GM21367 (cell line): Measurements from ENCODE around the gene TBC1D10A.

Source experiments
- ATAC-seq: cut with Tn5 transposase; IDR thresholded peaks from one replicate; pipeline ENCODE4 v1.9.1; 2021; ENCODE audit not compliant: unreplicated experiment

TBC1D10A gene

DNA sequence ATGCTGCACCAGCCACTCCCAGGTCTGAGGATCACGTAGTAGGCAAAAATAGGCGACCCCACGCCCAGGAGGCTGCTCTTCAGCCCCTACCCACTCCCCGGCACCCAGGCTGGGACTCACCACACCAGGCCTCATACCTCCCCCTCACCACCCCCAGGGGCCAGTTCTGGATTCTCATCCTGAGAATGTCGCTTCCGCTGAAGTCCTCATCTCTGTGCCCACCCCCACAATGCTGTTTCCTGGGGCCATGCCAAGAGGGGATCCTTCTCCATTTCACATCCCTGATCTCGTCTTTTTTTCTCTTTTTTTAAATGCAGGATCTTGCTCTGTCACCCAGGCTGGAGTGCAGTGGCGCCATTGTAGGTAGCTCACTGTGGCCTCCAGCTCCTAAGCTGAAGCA is 58.4 kb downstream of the TBC1D10A start:
- ATAC-seq = no peak

DNA sequence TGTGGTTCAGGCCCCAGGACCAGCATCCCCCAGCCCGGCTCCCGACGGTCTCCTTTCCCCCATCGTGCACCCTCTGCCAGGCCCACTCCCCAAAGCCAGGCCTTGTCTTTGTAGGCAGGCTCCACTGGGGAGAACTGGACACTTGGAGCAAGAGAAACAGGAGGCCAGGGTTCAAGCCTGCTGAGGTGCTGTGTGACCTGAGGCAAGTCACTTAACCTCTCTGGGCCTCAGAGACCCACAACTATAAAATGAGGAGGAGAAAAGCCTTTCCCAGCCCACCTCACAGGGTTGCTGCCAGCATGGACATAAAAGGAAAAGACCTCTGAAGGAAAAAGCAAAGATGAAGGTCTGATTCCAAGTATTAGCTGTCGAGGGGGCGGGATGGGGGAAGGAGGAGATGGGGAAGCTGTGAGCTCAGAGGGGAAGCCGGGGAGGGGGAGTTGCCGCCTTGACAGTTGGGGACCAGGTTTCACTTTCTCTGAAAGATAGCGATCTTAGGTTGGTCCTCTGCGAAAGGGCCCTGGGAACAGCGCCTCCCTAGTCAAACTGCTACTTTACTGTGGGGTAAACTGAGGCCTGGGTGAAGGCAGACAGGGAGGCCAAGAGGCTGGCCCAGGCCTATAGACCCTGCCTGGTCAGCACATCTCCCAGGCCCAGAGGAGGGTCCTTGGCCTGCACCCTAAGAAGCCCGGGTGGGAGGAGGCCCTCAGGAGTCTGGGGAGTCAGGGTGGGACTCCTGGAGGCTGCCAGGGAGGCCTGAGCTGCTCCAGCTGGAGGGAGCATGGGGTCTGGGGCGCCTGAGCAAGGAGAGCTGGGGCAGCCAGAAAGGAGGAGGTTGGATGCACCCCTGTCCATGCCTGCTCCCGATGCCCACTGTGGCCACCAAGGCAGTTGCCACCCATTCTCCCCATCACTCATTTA is 59.1 kb downstream of the TBC1D10A start:
- no peak for ATAC-seq

DNA sequence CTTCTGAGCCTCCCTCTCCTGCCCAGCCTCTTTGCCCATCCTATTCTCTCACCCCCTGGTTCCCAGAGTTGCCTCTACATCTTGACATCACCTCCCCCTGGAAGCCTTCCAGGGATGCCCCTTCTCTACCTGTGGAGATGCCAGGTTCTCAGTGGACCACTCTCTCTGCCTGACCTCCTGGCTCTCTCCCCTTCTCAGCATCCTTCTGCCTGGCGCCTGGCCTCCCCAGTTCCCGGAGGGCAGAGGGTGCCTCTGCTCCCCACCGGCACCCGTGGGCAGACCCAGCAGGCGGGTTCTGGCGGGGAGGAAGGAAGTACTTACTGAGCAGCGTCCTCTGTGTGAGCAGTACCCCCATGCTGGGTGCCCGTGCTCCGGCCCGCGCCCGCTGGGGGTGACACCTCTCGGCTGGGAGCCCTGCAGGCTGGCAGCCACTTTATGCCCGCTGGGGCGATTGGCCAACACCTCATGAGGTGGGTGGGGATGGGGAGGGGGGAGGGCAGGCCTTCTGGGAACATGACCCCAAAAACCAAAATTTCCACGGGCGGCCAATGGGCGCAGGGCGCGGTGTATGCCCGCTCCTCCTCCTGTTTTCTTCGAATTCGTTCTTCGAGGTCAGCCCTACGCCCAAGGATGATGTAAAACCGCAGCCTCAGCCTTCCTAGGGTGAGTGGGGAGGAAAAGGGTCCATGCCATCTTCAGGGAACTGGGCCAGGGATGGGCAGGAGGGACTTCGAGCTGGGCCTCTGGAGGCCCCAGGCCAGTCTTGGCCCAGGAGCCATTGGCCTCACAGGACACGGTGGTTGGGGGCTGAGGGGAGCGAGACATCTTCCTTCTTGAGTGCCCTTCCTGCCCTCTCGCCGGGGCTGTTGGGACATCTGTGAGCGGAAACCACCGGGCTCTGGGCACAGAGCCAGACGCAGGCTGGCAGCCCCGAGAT is 60.0 kb downstream of the TBC1D10A start, which contains the start of gene OSM:
Gene OSM (minus strand): TSS at position 407 of the 937 bp plus-strand sequence. CDS start 52 bp downstream, at position 355.
- no peak for ATAC-seq

DNA sequence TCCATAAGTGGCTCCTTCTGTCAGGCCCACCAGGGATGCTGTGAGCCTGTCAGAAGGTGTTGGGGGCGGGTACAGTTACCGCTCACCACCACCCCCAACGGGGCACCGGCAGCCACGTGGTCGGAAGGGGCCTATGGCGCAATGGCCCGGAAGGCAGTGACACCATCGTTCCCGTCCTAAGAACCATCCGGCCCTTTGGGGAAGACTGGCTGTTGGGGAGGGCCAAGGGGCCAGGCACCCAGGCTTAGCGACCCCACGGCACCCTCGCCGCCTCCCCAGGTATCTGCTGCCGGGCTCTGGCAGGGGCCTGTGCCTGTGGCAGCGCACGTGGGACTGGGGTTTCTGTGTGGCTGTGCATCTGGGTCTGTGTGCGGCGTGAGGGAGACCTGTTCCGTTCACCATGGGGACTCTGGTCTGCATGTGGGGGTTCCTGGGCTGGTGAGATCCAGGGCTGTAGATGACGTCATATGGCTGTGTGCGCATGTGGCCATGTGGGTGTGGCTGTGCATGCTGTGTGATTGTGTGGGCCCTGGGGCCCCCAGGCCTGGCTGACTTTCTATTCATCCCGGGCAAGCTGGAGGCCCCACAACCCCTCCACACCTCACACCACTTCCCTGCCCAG is 60.8 kb downstream of the TBC1D10A start:
- ATAC-seq = peak; percentile 46

DNA sequence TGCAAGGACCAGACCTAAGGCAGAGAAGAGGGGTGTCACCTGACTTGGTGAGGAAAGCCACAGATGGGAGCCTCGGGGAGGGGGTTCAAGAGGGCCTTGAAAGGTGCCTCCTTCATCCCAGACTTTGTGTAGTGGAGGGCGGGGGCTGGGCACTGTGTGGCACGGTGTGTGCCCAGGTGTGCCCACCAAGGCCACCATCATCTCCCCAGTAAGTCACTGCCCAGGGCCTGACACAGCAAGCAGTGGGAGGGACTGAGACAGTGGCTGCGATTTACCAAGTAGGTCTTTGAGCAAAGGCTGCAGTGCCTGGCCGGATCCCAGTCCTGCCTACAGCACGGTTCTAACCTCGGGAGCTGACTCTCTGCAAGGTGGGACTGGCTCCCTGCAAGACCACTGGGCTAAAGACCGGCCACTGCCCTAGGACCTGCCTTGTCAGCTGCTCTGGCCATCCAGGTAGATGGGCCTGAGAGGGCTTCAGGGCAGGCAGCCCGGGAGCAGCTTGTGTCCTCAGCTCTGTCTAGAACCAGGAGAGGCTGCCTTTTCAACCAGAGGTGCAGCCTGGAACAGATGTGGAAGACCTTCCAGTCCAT is 61.5 kb downstream of the TBC1D10A start:
- ATAC-seq = no peak

DNA sequence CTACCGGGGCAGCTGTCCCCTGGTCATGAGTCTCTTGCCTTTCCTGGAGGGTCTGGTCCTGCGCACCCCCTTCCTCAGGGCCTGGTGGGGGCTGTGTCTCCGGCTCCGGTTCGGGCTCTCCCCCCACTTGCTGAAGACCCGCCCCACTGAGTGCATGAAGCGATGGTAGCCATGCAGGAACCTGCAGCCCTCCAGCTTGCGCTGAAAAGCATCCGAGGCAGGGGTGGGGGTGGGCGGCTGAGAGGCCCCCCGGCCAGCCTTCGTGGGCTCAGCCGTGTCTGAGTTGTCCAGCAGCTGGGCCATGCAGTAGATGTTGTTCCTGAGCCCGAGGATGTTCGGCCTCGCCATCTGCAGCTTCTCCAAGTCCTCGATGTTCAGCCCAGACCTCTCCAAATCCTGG is 62.9 kb downstream of the TBC1D10A start:
- ATAC-seq = no peak

DNA sequence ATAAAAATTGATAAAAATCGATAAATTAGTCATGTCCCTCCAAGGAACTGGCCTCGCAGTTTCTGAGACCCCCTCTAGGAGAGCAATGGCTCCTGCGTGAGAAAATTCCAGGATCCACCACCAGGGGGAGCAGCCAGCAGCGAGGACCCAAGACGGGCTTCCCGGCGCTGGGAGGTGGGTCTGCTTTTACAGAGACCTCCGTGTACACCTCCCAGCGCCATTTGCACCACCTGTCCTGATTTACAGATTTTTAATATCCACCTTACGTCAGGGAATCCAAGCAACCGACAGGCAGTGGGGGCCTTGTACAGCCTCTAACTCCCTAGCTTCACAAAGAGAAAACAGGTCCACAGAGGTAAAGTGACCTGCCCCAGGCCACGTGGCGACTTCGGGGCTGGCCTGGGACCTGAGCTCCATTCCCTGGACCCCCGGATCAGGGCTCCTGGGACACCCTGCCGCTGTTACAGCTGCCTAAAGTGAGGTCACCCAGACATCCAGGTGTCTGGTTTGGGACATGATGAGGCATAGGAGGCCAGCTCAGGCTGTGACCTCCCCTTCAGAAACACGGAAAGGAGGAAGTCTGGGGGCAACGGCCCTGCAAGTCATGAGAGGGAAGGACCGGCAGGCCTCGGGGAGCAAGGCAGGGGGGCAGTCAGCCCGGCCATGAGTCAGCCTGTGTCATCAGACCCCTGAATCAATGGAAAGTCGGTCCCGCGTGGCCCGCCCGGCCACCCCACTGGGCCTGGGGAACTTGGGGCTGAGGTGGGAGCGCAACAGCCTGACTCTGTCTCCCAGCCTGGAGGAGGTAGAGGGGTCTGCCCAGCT is 63.6 kb downstream of the TBC1D10A start:
- ATAC-seq = no peak

DNA sequence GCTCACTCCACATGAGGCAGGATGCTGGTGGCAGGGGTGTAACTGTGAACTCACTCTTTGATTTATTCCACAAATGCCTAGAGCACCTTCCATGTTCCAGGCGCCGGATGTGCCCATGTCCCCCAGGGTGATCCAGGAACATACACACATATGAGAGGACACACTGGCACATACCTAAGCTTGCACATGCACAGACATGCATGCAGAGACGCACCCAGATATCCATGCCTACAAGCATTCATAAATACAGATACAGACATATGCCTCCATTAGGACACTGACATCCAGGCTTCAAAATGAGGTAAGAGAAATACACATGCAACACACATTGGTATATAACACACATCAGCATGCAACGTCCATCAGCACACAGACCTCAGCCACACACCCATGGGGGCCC is 64.6 kb downstream of the TBC1D10A start:
- no peak for ATAC-seq

DNA sequence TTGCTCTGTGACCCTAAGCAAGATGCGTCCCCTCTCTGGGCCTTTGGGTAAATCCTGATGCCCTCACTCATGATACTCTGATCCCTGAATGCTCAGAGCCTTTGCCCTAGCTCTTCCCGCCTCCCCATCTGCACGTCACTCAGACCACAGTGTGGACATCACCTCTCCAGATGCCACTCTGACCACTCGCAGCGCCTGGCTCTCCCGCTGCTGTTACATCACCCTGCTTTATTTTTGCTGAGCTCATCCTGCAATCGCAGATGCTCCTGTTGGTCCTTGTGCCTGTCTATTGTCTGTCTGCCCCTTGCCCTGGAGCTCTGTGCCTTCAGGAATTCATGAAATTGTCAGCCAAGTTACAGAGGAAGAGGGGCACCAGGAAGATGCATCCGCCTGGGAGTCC is 65.6 kb downstream of the TBC1D10A start:
- ATAC-seq = no peak

DNA sequence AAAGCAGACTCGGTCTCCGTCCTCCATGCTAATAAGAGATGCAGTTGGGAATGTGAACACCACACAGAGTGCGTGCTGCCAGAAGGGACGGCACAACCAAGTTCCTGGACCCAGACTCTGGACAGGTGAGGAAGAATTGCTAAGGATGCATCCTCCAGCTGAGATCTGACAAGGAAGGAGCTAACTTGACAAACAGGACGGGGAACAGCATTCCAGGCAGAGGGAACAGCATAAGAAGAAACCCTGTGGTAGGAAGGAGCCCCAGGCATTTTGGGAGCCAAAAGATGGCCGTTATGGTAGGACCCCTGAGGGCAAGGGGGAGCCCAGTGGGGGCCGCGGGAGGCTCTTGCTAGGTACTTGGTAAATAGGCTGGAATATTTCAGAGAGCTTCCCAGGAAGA is 66.1 kb downstream of the TBC1D10A start:
- no peak for ATAC-seq

DNA sequence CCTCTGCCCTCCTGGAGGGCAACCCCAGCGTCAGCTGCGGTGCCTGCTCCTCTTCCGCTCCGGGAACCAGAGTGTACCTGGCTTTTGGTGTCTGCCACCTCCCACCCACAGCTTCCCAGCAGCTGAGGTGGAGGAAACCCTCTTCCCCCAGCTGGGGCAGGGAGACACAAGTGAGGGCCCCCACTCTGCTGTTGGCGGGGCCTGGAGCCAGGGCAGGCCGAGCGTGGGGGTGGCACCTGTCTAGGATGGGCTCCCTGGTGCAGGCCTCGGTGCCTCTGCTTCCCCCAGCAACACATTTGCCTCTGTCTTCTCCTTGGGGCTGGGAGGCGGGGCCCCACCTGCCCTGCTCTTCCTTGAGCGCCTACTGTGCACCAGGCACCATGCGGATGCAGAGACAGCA is 66.5 kb downstream of the TBC1D10A start:
- ATAC-seq = no peak

DNA sequence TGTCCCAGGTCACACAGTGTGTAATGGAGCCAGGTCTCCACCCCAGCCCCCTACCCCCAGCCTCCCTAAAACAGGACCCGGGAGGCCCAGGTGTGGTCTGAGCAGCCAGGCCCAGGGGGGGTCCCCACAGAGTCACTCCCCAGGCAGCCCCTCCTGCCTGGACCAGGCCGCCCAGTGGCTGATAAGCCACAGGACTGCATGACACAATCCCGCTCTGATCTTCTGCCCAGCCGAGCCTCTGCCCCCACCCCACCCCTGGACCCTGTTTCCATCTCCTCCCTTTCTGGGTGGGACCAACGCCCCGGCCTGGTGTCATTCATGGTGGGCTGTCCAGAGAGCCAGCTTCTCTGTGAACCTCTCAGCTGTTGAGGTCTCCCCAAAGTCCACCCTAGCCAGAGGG is 72.4 kb downstream of the TBC1D10A start:
- ATAC-seq = no peak

DNA sequence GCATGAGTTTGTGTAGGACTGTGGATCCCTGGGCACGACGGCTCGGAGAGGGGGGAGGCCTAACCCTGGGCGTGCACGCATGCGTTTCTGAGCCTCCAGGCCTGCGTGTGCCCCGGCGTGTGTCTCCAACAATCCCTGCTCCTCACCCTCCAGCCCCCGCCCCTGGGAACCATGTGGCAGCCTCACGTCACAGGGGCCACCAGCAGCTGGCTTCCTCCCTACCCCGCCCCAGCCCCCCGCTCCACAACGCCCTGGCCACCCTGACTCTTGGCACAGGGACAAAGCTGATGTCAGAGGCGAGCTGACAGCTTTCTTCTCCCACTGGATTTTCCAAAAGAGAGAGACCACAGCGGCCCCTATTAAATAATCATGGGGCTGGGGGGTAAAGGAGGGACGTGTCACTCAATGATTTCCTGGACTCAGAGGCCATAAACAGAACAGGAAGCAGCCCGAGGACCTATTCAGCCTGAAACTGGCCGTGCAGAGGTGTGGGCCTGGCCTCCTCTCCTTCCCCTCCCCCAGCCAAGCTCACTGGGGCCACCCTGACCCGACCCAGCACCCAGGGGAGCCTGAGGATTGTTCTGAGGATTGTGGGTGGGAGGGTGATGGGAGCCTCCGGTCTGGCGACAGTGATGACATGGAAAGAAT is 73.4 kb downstream of the TBC1D10A start:
- no peak for ATAC-seq

DNA sequence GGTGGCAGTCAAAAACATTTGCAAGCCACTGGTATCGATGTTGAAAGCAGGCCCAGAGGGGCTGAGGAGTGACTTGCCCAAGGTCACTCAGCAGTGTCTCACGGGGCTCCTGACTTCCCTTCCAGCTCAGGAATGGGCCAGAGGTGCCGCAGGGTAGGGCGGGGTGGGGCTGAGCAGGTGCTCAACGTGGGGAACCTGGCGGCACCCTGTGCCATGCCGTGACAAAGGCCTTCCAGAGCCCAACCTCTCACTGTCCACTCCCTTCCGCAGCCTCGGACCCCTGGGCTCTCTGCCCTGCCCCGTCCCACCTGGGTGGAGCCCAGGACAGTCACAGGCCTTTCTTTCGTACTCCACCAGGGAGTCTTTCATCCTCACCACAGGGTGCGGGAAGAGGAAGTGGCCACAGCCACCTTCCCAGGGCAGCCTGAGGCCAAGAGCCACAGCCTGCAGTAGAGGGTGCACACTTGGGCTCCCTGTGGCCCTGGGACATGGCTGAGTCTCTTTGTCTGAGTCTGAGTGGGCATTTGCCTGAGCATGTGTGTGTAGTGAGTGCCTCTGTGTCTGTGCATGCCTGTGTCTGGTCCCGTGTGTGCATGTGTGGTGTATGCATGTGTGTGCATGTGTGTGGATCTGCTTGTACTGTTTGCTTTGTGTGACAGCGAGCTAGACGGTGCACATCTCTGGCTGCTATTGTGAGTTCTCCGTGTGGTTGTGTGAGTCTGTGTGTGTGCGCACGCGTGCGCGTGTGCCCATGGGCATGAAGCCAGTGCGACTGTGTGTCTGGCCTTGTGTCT is 74.1 kb downstream of the TBC1D10A start:
- ATAC-seq = no peak

DNA sequence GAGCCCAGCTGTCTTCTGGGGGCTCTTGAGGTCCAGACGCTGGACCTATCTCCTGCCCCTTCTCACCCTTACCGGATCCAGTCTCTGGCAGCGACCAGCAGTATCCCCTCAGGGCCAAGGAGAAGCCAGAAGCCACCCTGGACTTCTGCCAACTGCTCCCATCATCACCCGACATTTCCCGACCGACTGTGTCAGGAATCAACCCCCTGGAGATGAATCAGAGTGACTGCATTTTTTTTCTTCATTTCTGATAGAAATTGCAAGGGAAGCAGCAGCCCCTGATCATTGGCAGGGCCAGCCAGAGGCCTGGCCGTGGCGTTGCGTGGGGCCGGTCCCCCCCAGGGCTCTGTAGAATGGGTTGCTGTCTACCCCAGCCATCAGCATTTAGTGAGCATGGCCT is 75.0 kb downstream of the TBC1D10A start:
- ATAC-seq = no peak

DNA sequence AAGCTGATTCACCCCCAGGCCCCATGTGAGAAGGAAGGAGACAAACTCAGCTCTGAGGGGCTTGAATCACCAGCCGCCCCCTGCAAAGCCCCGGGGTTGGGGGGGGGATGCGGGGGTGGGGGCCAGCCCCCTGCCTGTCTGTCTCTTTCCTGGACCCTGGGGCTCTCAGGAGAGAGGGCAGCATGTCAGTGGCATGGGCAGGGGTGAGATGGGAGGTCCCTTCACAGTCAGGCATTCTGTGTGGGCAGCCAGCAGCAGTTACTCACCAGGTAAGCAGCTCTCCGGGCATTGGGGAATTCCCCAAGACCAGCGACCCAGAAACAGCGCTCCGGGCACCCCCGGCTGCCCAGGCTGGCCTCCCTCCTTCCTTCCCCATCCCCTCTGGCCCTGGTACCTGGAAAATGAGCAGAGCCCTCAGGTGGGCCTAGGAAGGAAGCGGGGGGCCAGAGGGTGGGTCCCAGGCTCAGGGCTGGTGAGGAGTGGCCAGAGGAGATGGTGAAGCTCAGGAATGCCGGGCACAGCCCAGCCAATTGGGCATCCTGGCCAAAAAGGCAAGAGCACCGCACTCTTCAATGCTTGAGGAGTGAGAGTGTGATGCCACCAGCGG is 76.0 kb downstream of the TBC1D10A start:
- no peak for ATAC-seq

DNA sequence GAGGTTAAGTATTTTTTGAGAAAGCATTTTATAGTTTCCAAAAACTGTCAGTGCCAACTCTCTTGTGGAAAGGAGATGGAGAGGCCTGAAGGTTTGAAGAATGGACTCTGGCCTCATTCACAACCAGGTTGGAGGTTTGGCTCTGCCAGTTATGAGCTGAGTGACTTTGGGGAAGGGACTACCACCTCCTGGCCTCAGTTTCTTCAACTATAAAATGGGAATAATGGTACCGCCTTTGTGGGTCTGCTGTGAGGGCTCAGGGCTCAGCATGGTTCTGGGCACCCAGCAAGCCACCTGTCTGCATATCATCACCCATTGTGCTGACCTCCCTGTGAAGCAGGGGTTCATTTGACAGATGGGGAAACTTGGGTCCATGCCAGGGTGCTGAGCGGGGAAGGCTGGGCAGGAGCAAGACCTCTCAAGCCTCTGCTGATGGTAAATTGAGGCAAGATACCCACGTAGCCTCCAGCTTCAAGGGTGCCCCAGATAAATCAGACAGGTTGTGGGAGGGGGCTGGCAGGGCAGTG is 76.6 kb downstream of the TBC1D10A start:
- ATAC-seq = no peak
